GM19023 (cell line): ENCODE measurements around the gene HDDC2.

ENCODE experiments used
- ATAC-seq: cut with Tn5 transposase; IDR thresholded peaks from one replicate; pipeline ENCODE4 v1.9.1; 2021; ENCODE audit warnings: mild to moderate bottlenecking, moderate library complexity; ENCODE audit not compliant: unreplicated experiment

Gene HDDC2

GRCh38 chr6:125271486-125272159 is 30.1 kb downstream of the HDDC2 start:
- ATAC-seq: no peak

GRCh38 chr6:125270380-125270779 is 31.4 kb downstream of the HDDC2 start:
- no peak for ATAC-seq

GRCh38 chr6:125269328-125269985 is 32.3 kb downstream of the HDDC2 start:
- ATAC-seq: no peak

- no peak for ATAC-seq
Measured at GRCh38 chr6:125268765-125269164, 33.0 kb downstream of the HDDC2 start.

- ATAC-seq: no peak
Measured at GRCh38 chr6:125267806-125268523, 33.8 kb downstream of the HDDC2 start.

GRCh38 chr6:125264476-125264875 is 37.3 kb downstream of the HDDC2 start:
- ATAC-seq: no peak

GRCh38 chr6:125262016-125263013 is 39.5 kb downstream of the HDDC2 start:
- no peak for ATAC-seq

GRCh38 chr6:125259354-125259736 is 42.4 kb downstream of the HDDC2 start:
- no peak for ATAC-seq

GRCh38 chr6:125258651-125259353 is 43.0 kb downstream of the HDDC2 start:
- ATAC-seq: no peak

GRCh38 chr6:125257351-125257750 is 44.4 kb downstream of the HDDC2 start:
- no peak for ATAC-seq

GRCh38 chr6:125255201-125255600 is 46.6 kb downstream of the HDDC2 start:
- no peak for ATAC-seq

- ATAC-seq: no peak
Measured at GRCh38 chr6:125254321-125254720, 47.4 kb downstream of the HDDC2 start.

GRCh38 chr6:125253881-125254280 is 47.9 kb downstream of the HDDC2 start:
- no peak for ATAC-seq

GRCh38 chr6:125252891-125253290 is 48.9 kb downstream of the HDDC2 start:
- no peak for ATAC-seq

- ATAC-seq: no peak
Measured at GRCh38 chr6:125251516-125252220, 50.1 kb downstream of the HDDC2 start.

GRCh38 chr6:125250511-125250910 is 51.3 kb downstream of the HDDC2 start:
- ATAC-seq: no peak

- ATAC-seq: no peak
Measured at GRCh38 chr6:125248136-125248535, 53.6 kb downstream of the HDDC2 start.

GRCh38 chr6:125246566-125246965 is 55.2 kb downstream of the HDDC2 start:
- ATAC-seq: no peak

GRCh38 chr6:125245523-125246264 is 56.1 kb downstream of the HDDC2 start:
- no peak for ATAC-seq
